K562 (cell line): ENCODE results near the gene KCNAB1. TPM values are rescaled to one million over a fixed set of nuclear protein-coding genes. Genes with fewer than 3 reads are reported as not detected.
A peak's percentile ranks its signal among the peaks of the same experiment; 100 is the strongest.

Experiments used
- BRD4 ChIP-seq: fragments of 200-600 bp; sonication (generic); IDR thresholded peaks from 2 replicates; pipeline ENCODE4 v1.6.1; 2017; ENCODE audit warnings: inconsistent platforms
- FIP1L1 ChIP-seq: fragments of 200-400 bp; formaldehyde crosslinking; IDR thresholded peaks from 2 replicates; pipeline ENCODE4 v1.6.1; 2018; ENCODE audit warnings: mild to moderate bottlenecking, low read depth, low read length; ENCODE audit not compliant: poor library complexity, severe bottlenecking
- FUS ChIP-seq: fragments of 200-400 bp; formaldehyde crosslinking; optimal IDR thresholded peaks from 2 replicates; pipeline ENCODE3; 2017; ENCODE audit warnings: low read depth, low read length
- GTF2E2 ChIP-seq: fragments of 200-800 bp; sonication (Bioruptor generic); IDR thresholded peaks from 2 replicates; pipeline ENCODE4 v1.6.1; 2016; ENCODE audit warnings: missing genetic modification characterization, missing compliant biosample characterization
- MAFK ChIP-seq: IDR thresholded peaks from 2 replicates; pipeline ENCODE4 v1.6.1; 2011; ENCODE audit warnings: low read length, improper control_type of control experiment
- MTA2 ChIP-seq: fragments of 450-650 bp; IDR thresholded peaks from 2 replicates; pipeline ENCODE4 v1.6.1; 2016; ENCODE audit warnings: low read depth
- NFIX ChIP-seq: fragments of 250-450 bp; sonication (Bioruptor Pico); IDR thresholded peaks from 2 replicates; pipeline ENCODE4 v1.4.0; 2020; ENCODE audit warnings: low read depth, mild to moderate bottlenecking, moderate library complexity
- NFYB ChIP-seq: IDR thresholded peaks from 2 replicates; pipeline ENCODE4 v1.6.1; 2011; ENCODE audit warnings: mild to moderate bottlenecking, moderate library complexity; ENCODE audit not compliant: insufficient read length; ENCODE audit errors: extremely low read depth
- PHF20 ChIP-seq: fragments of 450-650 bp; IDR thresholded peaks from 2 replicates; pipeline ENCODE4 v1.6.1; 2018; ENCODE audit not compliant: partially characterized antibody
- RBM39 ChIP-seq: fragments of 200-400 bp; formaldehyde crosslinking; optimal IDR thresholded peaks from 2 replicates; pipeline ENCODE3; 2018; ENCODE audit warnings: low read depth, low read length
- RFX5 ChIP-seq: IDR thresholded peaks from 2 replicates; pipeline ENCODE4 v1.6.1; 2011; ENCODE audit warnings: low read depth, mild to moderate bottlenecking, improper control_type of control experiment, low read length
- SNIP1 ChIP-seq: fragments of 450-650 bp; IDR thresholded peaks from 2 replicates; pipeline ENCODE4 v1.7.1; 2017; ENCODE audit warnings: low read depth, mild to moderate bottlenecking
- TAF15 ChIP-seq: fragments of 200-400 bp; formaldehyde crosslinking; IDR thresholded peaks from 2 replicates; pipeline ENCODE4 v1.6.1; 2017; ENCODE audit warnings: mild to moderate bottlenecking, low read depth, low read length, moderate library complexity
- TAF9B ChIP-seq: fragments of 450-650 bp; IDR thresholded peaks from 2 replicates; pipeline ENCODE4 v1.6.1; 2018; ENCODE audit warnings: mild to moderate bottlenecking; ENCODE audit not compliant: partially characterized antibody
- TFAM ChIP-seq: fragments of 250-450 bp; sonication (Bioruptor Pico); conservative IDR thresholded peaks from 2 replicates; pipeline ENCODE4 v1.5.0; 2021; ENCODE audit warnings: mild to moderate bottlenecking, moderate library complexity
- ZC3H11A ChIP-seq: IDR thresholded peaks from 2 replicates; pipeline ENCODE4 v1.6.1; 2012; ENCODE audit warnings: low read depth, low read length, improper control_type of control experiment
- ZNF140 ChIP-seq: fragments of 250-450 bp; sonication (Bioruptor Pico); IDR thresholded peaks from 2 replicates; pipeline ENCODE4 v1.8.0; 2021; ENCODE audit warnings: moderate library complexity, mild to moderate bottlenecking, inconsistent platforms
- ZNF165 ChIP-seq: fragments of 250-450 bp; sonication (Bioruptor Pico); IDR thresholded peaks from 2 replicates; pipeline ENCODE4 v1.4.0; 2020; ENCODE audit warnings: borderline replicate concordance
- ZNF445 ChIP-seq: fragments of 250-450 bp; sonication (Bioruptor Pico); IDR thresholded peaks from 2 replicates; pipeline ENCODE4 v1.4.0; 2020; ENCODE audit warnings: low read depth, mild to moderate bottlenecking, moderate library complexity
- ZNF79 ChIP-seq: fragments of 250-450 bp; sonication (Bioruptor Pico); IDR thresholded peaks from 2 replicates; pipeline ENCODE4 v1.4.0; 2020; ENCODE audit warnings: low read depth, mild to moderate bottlenecking, moderate library complexity
- polyA plus RNA-seq, 8 experiments: library from polyadenylated mRNA; depleted of rRNA in 4 of 8; stranded (reverse) in 5 of 8; unstranded in 3 of 8; fragments of >200 nt; fragmentation: Nextera tagmentation in 2 of 8; fragmentation: Illumina TruSeq in 1 of 8; extraction: Ambion mirVana in 2 of 8; extraction: Trizol in 1 of 8; gene quantifications; 2 replicates each; pipeline versions ENCODE4 v1.2.1 to v1.2.3, GENCODE V29; 2011 to 2014; ENCODE audit warnings: inconsistent platforms in 1 of 8, missing spikeins in 1 of 8
- total RNA-seq, 7 experiments: library from RNA; depleted of rRNA in 6 of 7; stranded (reverse); fragments of >200 nt in 6 of 7; fragmentation: Illumina TruSeq in 2 of 7; extraction: Trizol in 2 of 7; gene quantifications; 2 replicates each; pipeline versions ENCODE4 v1.2.1 to v1.2.3, GENCODE V29; 2011 to 2021; ENCODE audit warnings: low replicate concordance in 1 of 7
- TF ChIP-seq, protein P1 (sequence below): fragments of 450-650 bp; IDR thresholded peaks from 2 replicates; pipeline ENCODE4 v1.6.1; 2016; ENCODE audit warnings: low read depth
- TF ChIP-seq, protein P2 (sequence below): sonication (generic); formaldehyde crosslinking; IDR thresholded peaks from 2 replicates; pipeline ENCODE4 v1.8.0; 2023; ENCODE audit warnings: mild to moderate bottlenecking, missing genetic modification reagents

Gene KCNAB1
- total and polyA plus RNA-seq, 9 of the 15 experiments (the other 6 are each of a cell fraction or from before 2014, with no cell fraction given): 0.14 to 1.2 (median 0.51) TPM

DNA sequence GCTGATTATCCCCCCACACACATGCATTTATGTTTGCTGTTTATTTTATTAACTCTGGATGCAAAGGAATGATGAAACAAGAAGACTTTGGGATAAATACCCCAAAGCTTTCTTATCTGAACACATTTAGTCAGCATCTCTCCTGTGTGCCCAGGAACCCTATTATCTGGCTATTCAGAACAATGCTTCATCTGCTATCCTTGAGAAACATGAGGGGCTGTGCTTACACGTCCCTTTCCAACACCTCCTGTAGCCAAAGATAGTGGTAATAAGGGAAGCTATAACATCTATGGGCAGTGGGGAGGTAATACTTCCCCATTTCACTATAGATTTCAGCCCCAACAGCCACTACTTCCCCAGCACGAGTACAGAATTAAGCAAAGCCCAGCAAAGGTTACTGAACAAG, 339.8 kb downstream of the KCNAB1 start (continued):
- TF ChIP-seq, protein P1, sequence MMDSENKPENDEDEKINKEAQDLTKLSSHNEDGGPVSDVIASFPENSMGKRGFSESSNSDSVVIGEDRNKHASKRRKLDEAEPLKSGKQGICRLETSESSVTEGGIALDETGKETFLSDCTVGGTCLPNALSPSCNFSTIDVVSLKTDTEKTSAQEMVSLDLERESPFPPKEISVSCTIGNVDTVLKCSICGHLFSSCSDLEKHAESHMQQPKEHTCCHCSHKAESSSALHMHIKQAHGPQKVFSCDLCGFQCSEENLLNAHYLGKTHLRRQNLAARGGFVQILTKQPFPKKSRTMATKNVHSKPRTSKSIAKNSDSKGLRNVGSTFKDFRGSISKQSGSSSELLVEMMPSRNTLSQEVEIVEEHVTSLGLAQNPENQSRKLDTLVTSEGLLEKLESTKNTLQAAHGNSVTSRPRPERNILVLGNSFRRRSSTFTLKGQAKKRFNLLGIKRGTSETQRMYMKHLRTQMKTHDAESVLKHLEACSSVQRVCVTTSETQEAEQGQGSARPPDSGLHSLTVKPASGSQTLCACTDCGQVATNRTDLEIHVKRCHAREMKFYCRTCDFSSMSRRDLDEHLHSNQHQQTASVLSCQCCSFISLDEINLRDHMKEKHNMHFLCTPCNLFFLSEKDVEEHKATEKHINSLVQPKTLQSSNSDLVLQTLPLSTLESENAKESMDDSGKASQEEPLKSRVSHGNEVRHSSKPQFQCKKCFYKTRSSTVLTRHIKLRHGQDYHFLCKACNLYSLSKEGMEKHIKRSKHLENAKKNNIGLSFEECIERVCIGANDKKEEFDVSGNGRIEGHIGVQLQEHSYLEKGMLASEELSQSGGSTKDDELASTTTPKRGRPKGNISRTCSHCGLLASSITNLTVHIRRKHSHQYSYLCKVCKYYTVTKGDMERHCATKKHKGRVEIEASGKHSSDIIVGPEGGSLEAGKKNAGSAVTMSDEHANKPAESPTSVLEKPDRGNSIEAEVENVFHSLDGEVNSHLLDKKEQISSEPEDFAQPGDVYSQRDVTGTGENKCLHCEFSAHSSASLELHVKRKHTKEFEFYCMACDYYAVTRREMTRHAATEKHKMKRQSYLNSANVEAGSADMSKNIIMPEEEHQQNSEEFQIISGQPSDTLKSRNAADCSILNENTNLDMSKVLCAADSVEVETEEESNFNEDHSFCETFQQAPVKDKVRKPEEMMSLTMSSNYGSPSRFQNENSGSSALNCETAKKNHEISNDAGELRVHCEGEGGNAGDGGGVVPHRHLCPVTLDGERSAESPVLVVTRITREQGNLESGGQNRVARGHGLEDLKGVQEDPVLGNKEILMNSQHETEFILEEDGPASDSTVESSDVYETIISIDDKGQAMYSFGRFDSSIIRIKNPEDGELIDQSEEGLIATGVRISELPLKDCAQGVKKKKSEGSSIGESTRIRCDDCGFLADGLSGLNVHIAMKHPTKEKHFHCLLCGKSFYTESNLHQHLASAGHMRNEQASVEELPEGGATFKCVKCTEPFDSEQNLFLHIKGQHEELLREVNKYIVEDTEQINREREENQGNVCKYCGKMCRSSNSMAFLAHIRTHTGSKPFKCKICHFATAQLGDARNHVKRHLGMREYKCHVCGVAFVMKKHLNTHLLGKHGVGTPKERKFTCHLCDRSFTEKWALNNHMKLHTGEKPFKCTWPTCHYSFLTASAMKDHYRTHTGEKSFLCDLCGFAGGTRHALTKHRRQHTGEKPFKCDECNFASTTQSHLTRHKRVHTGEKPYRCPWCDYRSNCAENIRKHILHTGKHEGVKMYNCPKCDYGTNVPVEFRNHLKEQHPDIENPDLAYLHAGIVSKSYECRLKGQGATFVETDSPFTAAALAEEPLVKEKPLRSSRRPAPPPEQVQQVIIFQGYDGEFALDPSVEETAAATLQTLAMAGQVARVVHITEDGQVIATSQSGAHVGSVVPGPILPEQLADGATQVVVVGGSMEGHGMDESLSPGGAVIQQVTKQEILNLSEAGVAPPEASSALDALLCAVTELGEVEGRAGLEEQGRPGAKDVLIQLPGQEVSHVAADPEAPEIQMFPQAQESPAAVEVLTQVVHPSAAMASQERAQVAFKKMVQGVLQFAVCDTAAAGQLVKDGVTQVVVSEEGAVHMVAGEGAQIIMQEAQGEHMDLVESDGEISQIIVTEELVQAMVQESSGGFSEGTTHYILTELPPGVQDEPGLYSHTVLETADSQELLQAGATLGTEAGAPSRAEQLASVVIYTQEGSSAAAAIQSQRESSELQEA: no peak
- no peak for TF ChIP-seq ZC3H11A
- peak; percentile 17; the same call in 1 of the 2 replicates for TF ChIP-seq MAFK
- TF ChIP-seq ZNF140 (CRISPR knock-in tag): no peak
- TF ChIP-seq FIP1L1: no peak
- no peak for TF ChIP-seq TFAM (CRISPR knock-in tag)
- TF ChIP-seq PHF20: no peak
- no peak for TF ChIP-seq NFYB
- TF ChIP-seq ZNF79 (CRISPR knock-in tag): no peak
- no peak for TF ChIP-seq ZNF445 (CRISPR knock-in tag)
- TF ChIP-seq FUS: no peak
- no peak for TF ChIP-seq GTF2E2 (tag)
- no peak for TF ChIP-seq NFIX (CRISPR knock-in tag)
- no peak for TF ChIP-seq SNIP1
- TF ChIP-seq BRD4: no peak
- no peak for TF ChIP-seq RBM39
- TF ChIP-seq RFX5: no peak
- no peak for TF ChIP-seq TAF9B
- no peak for TF ChIP-seq ZNF165 (CRISPR knock-in tag)
- no peak for TF ChIP-seq TAF15
- TF ChIP-seq, protein P2, sequence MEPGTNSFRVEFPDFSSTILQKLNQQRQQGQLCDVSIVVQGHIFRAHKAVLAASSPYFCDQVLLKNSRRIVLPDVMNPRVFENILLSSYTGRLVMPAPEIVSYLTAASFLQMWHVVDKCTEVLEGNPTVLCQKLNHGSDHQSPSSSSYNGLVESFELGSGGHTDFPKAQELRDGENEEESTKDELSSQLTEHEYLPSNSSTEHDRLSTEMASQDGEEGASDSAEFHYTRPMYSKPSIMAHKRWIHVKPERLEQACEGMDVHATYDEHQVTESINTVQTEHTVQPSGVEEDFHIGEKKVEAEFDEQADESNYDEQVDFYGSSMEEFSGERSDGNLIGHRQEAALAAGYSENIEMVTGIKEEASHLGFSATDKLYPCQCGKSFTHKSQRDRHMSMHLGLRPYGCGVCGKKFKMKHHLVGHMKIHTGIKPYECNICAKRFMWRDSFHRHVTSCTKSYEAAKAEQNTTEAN (CRISPR knock-in tag): no peak
- TF ChIP-seq MTA2: peak; percentile 98
